Lower lobe of right lung (tissue), 2 donors: ENCODE results near the gene RAB5A. TPM values are rescaled to one million over a fixed set of nuclear protein-coding genes. Genes with fewer than 3 reads are reported as not detected.
"Not testable (repeated sequence)": the region's sequence is repeated elsewhere in the genome, so short reads cannot be mapped to it uniquely, and the experiment has no call there.

Experiments
- ATAC-seq, 2 donors: fragments of 200-7000 bp; cut with Tn5 transposase; one replicate each; pipeline ENCODE4 v1.9.1; 2020 to 2022; ENCODE audit warnings: mild to moderate bottlenecking in 2 of 2, moderate library complexity in 2 of 2
- DNase-seq: peaks from one replicate; pipeline ENCODE4 v3.0.0-alpha.2; 2020
- H3K27ac ChIP-seq: fragments of 200-600 bp; one replicate; pipeline ENCODE4 v1.8.0; 2022
- H3K27me3 ChIP-seq: fragments of 200-600 bp; one replicate; pipeline ENCODE4 v1.8.0; 2022; ENCODE audit warnings: low read depth
- H3K36me3 ChIP-seq: fragments of 200-600 bp; one replicate; pipeline ENCODE4 v1.8.0; 2022; ENCODE audit warnings: mild to moderate bottlenecking
- H3K4me1 ChIP-seq: fragments of 200-600 bp; one replicate; pipeline ENCODE4 v1.8.0; 2022
- H3K4me3 ChIP-seq: fragments of 200-600 bp; one replicate; pipeline ENCODE4 v1.8.0; 2022; ENCODE audit warnings: mild to moderate bottlenecking
- H3K9me3 ChIP-seq: fragments of 200-600 bp; one replicate; pipeline ENCODE4 v1.8.0; 2022
- CTCF ChIP-seq: fragments of 200-600 bp; IDR thresholded peaks from one replicate; pipeline ENCODE4 v1.8.0; 2022; ENCODE audit warnings: antibody characterized with exemption, mild to moderate bottlenecking
- intact Hi-C: fragments of 100-400 bp; cut with DNase I; formaldehyde crosslinking; loops from one replicate; pipeline ENCODE4 v1.11.0; 2022
- total RNA-seq: library from RNA; stranded (reverse); fragmentation: NEBNext Ultra II Directional; extraction: Animal tissue kit (Norgen Biotek cat#: 25700); gene quantifications from one replicate; pipeline ENCODE4 v1.2.1, GENCODE V29; 2021
- donor health status: DM: no; HTN: yes; CAD: no; lungs with severe emphysema.

The RAB5A gene
- total RNA-seq, 1 donor from 2014 or later, result 68.9 TPM

- H3K9me3 ChIP-seq, result no peaks in the 10 kb centered on the region
- intact Hi-C loops, result no loop called here
- no peak overlapping the region for H3K4me3 ChIP-seq
- no peak for TF ChIP-seq CTCF
- DNase-seq (no peak), ATAC-seq (no peak)
- peaks cover 5% of the 10 kb centered on the region for H3K36me3 ChIP-seq
- no peak overlapping the region for H3K27ac ChIP-seq
- H3K27me3 ChIP-seq, result no peaks in the 10 kb centered on the region
- H3K4me1 ChIP-seq, result peaks cover 44% of the 10 kb centered on the region
These were observed 15.1 kb downstream of the RAB5A start for GRCh38 chr3:19961960-19962359.

- DNase-seq (no peak), ATAC-seq (no peak)
- H3K27ac ChIP-seq, result no peak overlapping the region
- TF ChIP-seq CTCF, result no peak
- H3K4me1 ChIP-seq, result peaks cover 16% of the 10 kb centered on the region
- H3K36me3 ChIP-seq, result peaks cover 7% of the 10 kb centered on the region
- no peaks in the 10 kb centered on the region for H3K9me3 ChIP-seq
- intact Hi-C loops, result no loop called here
- no peaks in the 10 kb centered on the region for H3K27me3 ChIP-seq
- no peak overlapping the region for H3K4me3 ChIP-seq
These were observed 20.3 kb downstream of the RAB5A start for GRCh38 chr3:19967208-19967607.

GRCh38 chr3:19967812-19968211 lies 20.9 kb downstream of the RAB5A start:
- Histone ChIP-seq H3K4me1 (peaks cover 22% of the 10 kb centered on the region), H3K27ac (no peak overlapping the region), H3K27me3 (no peaks in the 10 kb centered on the region), H3K9me3 (no peaks in the 10 kb centered on the region), H3K36me3 (peaks cover 7% of the 10 kb centered on the region), H3K4me3 (no peak overlapping the region)
- no peak for ATAC-seq
- DNase-seq, result no peak
- no peak for TF ChIP-seq CTCF
- intact Hi-C loops, result no loop called here

GRCh38 chr3:19970327-19970726 lies 23.4 kb downstream of the RAB5A start:
- H3K4me1 ChIP-seq, result peaks cover 23% of the 10 kb centered on the region
- no peak for TF ChIP-seq CTCF
- H3K27me3 ChIP-seq, result no peaks in the 10 kb centered on the region
- H3K4me3 ChIP-seq, result no peak overlapping the region
- H3K36me3 ChIP-seq, result peaks cover 24% of the 10 kb centered on the region
- no peak overlapping the region for H3K27ac ChIP-seq
- ATAC-seq (no peak), DNase-seq (no peak)
- intact Hi-C loops, result no loop called here
- no peaks in the 10 kb centered on the region for H3K9me3 ChIP-seq

GRCh38 chr3:19972054-19972453 lies 25.2 kb downstream of the RAB5A start:
- intact Hi-C loops, result no loop called here
- H3K4me3 ChIP-seq, result no peak overlapping the region
- H3K9me3 ChIP-seq, result no peaks in the 10 kb centered on the region
- ATAC-seq (peak in 1 of 2 donors; percentile 69), DNase-seq (no peak)
- peaks cover 42% of the 10 kb centered on the region for H3K36me3 ChIP-seq
- no peaks in the 10 kb centered on the region for H3K27me3 ChIP-seq
- TF ChIP-seq CTCF, result no peak
- H3K27ac ChIP-seq, result no peak overlapping the region
- H3K4me1 ChIP-seq, result peaks cover 16% of the 10 kb centered on the region

- intact Hi-C loops, DNase-seq, ATAC-seq, H3K9me3 ChIP-seq, H3K4me3 ChIP-seq, H3K27me3 ChIP-seq, H3K4me1 ChIP-seq, H3K27ac ChIP-seq: not testable (repeated sequence)
- peaks cover 16% of the 10 kb centered on the region for H3K36me3 ChIP-seq
These were observed 42.0 kb downstream of the RAB5A start for GRCh38 chr3:19988904-19989303.
